Panc1 (cell line): ENCODE measurements around the gene DRAXIN. TPM values are rescaled to one million over a fixed set of nuclear protein-coding genes. Genes with fewer than 3 reads are reported as not detected.

ENCODE experiments used
- ATAC-seq: fragments of 200-7000 bp; cut with Tn5 transposase; 2 replicates; pipeline ENCODE4 v1.9.1; 2020; ENCODE audit warnings: mild to moderate bottlenecking, moderate library complexity
- BruUV-seq: library from RNA; stranded (reverse); fragments of 400-500 nt; replicated peaks from 2 replicates; lab custom pipeline; 2021; lab: Mats Ljungman, UMichigan
- CTCF ChIA-PET: fragments of 300-600 bp; sonication (Branson Sonifier 250); formaldehyde crosslinking; loops from one replicate; lab custom pipeline; 2022; ENCODE audit warnings: antibody characterized with exemption; lab: Charles Lee
- POLR2A ChIA-PET: fragments of 300-600 bp; sonication (Branson Sonifier 250); formaldehyde crosslinking; loops from one replicate; lab custom pipeline; 2022; ENCODE audit warnings: antibody characterized with exemption; lab: Charles Lee
- DNase-seq: peaks from one replicate; pipeline ENCODE4 v3.0.0-alpha.2; 2010; ENCODE audit warnings: low read depth, low spot score
- H3K27ac ChIP-seq: 2 replicates; pipeline ENCODE4 v1.5.1; 2011; ENCODE audit warnings: mild to moderate bottlenecking, low read length, inconsistent platforms
- H3K27me3 ChIP-seq: fragments of 200-500 bp; sonication (Bioruptor generic); 2 replicates; pipeline ENCODE4 v1.6.0; 2014; ENCODE audit warnings: low read length, inconsistent platforms; ENCODE audit not compliant: control insufficient read depth, insufficient read depth
- H3K36me3 ChIP-seq: fragments of 200-500 bp; sonication (Bioruptor generic); 2 replicates; pipeline ENCODE4 v1.5.1; 2014; ENCODE audit warnings: inconsistent platforms, mild to moderate bottlenecking, low read length, moderate library complexity; ENCODE audit not compliant: control insufficient read depth, insufficient read depth
- H3K4me1 ChIP-seq: 2 replicates; pipeline ENCODE4 v1.5.1; 2011; ENCODE audit warnings: inconsistent platforms, mild to moderate bottlenecking, low read length, moderate library complexity; ENCODE audit not compliant: control insufficient read depth, insufficient read depth
- H3K4me3 ChIP-seq, 2 experiments: 2 replicates each; pipeline ENCODE4 v1.5.1; 2011 to 2012; ENCODE audit warnings: low read depth in 2 of 2, low read length in 2 of 2, mild to moderate bottlenecking in 2 of 2, inconsistent platforms in 1 of 2, moderate library complexity in 1 of 2
- H3K9me3 ChIP-seq: fragments of 200-500 bp; sonication (Bioruptor generic); 2 replicates; pipeline ENCODE4 v1.5.1; 2014; ENCODE audit warnings: low read depth, mild to moderate bottlenecking, inconsistent platforms, low read length, moderate library complexity; ENCODE audit not compliant: control insufficient read depth, insufficient read depth
- POLR2AphosphoS5 ChIP-seq: IDR thresholded peaks from 2 replicates; pipeline ENCODE4 v1.6.1; 2012; ENCODE audit warnings: mild to moderate bottlenecking, low read depth, low read length, moderate library complexity
- SIN3A ChIP-seq: IDR thresholded peaks from 2 replicates; pipeline ENCODE4 v1.6.1; 2012; ENCODE audit warnings: low read depth, mild to moderate bottlenecking, low read length, moderate library complexity, borderline replicate concordance; ENCODE audit not compliant: insufficient read depth
- TCF7L2 ChIP-seq: IDR thresholded peaks from 2 replicates; pipeline ENCODE4 v1.6.1; 2011; ENCODE audit warnings: mild to moderate bottlenecking, low read depth, low read length, inconsistent platforms
- in situ Hi-C: cut with HindIII; loops from 2 replicates; pipeline ENCODE4 v1.10.0; 2016; ENCODE audit warnings: low sequenced_read_pairs, low pct_unique_long_range_greater_than_20kb
- intact Hi-C: fragments of 100-400 bp; cut with micrococcal nuclease; formaldehyde crosslinking; loops from one replicate; pipeline ENCODE4 v1.10.0; 2022; ENCODE audit not compliant: unreplicated experiment
- total RNA-seq: library from RNA; stranded (reverse); gene quantifications from one replicate; pipeline ENCODE4 v1.2.1, GENCODE V29; 2021; ENCODE audit not compliant: unreplicated experiment
- TF ChIP-seq, protein P1 (sequence below), 2 experiments: IDR thresholded peaks; 2 replicates each; pipeline ENCODE4 v1.6.1; 2011 to 2012; ENCODE audit warnings: low read depth in 2 of 2, control low read depth in 1 of 2, low read length in 1 of 2, mild to moderate bottlenecking in 1 of 2, moderate library complexity in 1 of 2; ENCODE audit not compliant: insufficient read depth in 1 of 2
- TF ChIP-seq, protein P2 (sequence below): fragments of 450-650 bp; IDR thresholded peaks from 2 replicates; pipeline ENCODE4 v1.5.1; 2017; ENCODE audit warnings: mild to moderate bottlenecking

Gene DRAXIN
- total RNA-seq, 1 experiment from 2014 or later, result 0.13 TPM

DNA sequence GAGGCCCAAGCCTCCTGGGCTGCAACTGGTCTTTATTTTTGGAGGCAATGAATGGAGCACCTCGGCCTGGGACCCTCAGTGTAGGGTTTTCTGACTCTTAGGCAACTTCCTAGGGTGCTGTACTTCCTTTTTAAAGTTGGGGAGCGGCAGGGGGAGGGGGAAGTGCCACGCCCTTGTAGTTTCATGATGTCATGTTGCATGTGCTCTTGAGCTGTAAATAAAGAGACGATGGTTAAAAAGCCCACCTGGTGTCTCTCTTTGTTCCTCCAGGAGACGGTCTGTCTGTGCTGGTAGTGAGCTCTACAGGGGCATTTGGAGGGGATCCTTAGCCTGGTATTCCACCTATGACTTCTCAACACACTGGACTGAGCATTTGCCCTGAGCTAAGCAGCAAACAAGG is 34.1 kb downstream of the DRAXIN start:
- ChIA-PET CTCF (no interaction called here), POLR2A (no interaction called here)
- DNase-seq, result no peak
- Histone ChIP-seq H3K36me3 (no peaks in the 10 kb centered on the region), H3K27me3 (no peaks in the 10 kb centered on the region), H3K4me3 (no peak overlapping the region), H3K9me3 (no peaks in the 10 kb centered on the region), H3K4me1 (peaks cover 11% of the 10 kb centered on the region), H3K27ac (no peak overlapping the region)
- in situ Hi-C loops, result no loop called here
- intact Hi-C loops, result no loop called here
- BruUV-seq, result no TSS peak
- no peak for ATAC-seq
- TF ChIP-seq POLR2AphosphoS5, result no peak
- TF ChIP-seq, protein P1, sequence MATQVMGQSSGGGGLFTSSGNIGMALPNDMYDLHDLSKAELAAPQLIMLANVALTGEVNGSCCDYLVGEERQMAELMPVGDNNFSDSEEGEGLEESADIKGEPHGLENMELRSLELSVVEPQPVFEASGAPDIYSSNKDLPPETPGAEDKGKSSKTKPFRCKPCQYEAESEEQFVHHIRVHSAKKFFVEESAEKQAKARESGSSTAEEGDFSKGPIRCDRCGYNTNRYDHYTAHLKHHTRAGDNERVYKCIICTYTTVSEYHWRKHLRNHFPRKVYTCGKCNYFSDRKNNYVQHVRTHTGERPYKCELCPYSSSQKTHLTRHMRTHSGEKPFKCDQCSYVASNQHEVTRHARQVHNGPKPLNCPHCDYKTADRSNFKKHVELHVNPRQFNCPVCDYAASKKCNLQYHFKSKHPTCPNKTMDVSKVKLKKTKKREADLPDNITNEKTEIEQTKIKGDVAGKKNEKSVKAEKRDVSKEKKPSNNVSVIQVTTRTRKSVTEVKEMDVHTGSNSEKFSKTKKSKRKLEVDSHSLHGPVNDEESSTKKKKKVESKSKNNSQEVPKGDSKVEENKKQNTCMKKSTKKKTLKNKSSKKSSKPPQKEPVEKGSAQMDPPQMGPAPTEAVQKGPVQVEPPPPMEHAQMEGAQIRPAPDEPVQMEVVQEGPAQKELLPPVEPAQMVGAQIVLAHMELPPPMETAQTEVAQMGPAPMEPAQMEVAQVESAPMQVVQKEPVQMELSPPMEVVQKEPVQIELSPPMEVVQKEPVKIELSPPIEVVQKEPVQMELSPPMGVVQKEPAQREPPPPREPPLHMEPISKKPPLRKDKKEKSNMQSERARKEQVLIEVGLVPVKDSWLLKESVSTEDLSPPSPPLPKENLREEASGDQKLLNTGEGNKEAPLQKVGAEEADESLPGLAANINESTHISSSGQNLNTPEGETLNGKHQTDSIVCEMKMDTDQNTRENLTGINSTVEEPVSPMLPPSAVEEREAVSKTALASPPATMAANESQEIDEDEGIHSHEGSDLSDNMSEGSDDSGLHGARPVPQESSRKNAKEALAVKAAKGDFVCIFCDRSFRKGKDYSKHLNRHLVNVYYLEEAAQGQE (IDR thresholded peaks at IDR 0.05; ENCODE audit: insufficient read depth in 1 of 2, low read depth in 2 of 2, low read length in 1 of 2), result no peak
- no peak for TF ChIP-seq TCF7L2
- TF ChIP-seq SIN3A, result no peak
- TF ChIP-seq, protein P2, sequence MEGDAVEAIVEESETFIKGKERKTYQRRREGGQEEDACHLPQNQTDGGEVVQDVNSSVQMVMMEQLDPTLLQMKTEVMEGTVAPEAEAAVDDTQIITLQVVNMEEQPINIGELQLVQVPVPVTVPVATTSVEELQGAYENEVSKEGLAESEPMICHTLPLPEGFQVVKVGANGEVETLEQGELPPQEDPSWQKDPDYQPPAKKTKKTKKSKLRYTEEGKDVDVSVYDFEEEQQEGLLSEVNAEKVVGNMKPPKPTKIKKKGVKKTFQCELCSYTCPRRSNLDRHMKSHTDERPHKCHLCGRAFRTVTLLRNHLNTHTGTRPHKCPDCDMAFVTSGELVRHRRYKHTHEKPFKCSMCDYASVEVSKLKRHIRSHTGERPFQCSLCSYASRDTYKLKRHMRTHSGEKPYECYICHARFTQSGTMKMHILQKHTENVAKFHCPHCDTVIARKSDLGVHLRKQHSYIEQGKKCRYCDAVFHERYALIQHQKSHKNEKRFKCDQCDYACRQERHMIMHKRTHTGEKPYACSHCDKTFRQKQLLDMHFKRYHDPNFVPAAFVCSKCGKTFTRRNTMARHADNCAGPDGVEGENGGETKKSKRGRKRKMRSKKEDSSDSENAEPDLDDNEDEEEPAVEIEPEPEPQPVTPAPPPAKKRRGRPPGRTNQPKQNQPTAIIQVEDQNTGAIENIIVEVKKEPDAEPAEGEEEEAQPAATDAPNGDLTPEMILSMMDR, result no peak

DNA sequence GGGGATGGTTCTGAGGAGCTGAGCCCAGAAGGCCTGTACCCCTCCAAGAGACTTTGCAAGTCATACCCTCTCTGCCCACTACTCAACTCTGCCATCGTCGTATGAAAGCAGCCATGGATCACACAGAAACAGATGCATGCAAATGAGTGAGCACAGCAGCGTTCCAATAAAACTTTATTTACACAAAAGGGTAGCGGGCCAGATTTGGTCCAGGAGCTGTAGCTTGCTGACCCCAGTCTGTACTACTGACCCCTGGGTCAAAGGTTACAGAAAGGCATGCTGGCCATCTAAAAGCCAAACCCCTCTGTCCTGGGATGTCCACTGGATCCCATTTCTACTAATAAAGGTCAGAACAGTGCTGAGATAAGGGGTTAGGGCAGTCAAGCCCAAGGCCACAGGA is 35.6 kb downstream of the DRAXIN start:
- ChIA-PET POLR2A (interaction anchor here (0.6 kb wide), 1 partner anchor 55 kb away, joined by 4 read pairs; no protein-coding TSS in a partner anchor), CTCF (no interaction called here)
- H3K27me3 ChIP-seq, result no peaks in the 10 kb centered on the region
- no peak for TF ChIP-seq POLR2AphosphoS5
- TF ChIP-seq, protein P1 (IDR thresholded peaks at IDR 0.05; ENCODE audit: insufficient read depth in 1 of 2, low read depth in 2 of 2, low read length in 1 of 2), result no peak
- TF ChIP-seq SIN3A, result no peak
- TF ChIP-seq, protein P2, result no peak
- TF ChIP-seq TCF7L2, result no peak
- H3K36me3 ChIP-seq, result no peaks in the 10 kb centered on the region
- H3K9me3 ChIP-seq, result no peaks in the 10 kb centered on the region
- H3K4me3 ChIP-seq, result no peak overlapping the region
- peaks cover 11% of the 10 kb centered on the region; the same call in 1 of the 2 replicates for H3K4me1 ChIP-seq
- ATAC-seq (no peak), DNase-seq (no peak)
- H3K27ac ChIP-seq, result no peak overlapping the region
- intact Hi-C loops (no loop called here), in situ Hi-C loops (no loop called here)
- BruUV-seq, result no TSS peak
